Activated CD4-positive, alpha-beta T cell treated with anti-CD3 and anti-CD28 coated beads for 36 hours (primary cell): ENCODE results near the gene CLDN16. TPM values are rescaled to one million over a fixed set of nuclear protein-coding genes. Genes with fewer than 3 reads are reported as not detected.

Source experiments
- ATAC-seq: fragments of 200-7000 bp; cut with Tn5 transposase; one replicate; pipeline ENCODE4 v1.10.0; 2021; ENCODE audit warnings: mild to moderate bottlenecking, moderate library complexity
- CTCF ChIA-PET: fragments of 350-600 bp; sonication (Branson Sonifier 250); formaldehyde crosslinking; loops from one replicate; lab custom pipeline; 2021; ENCODE audit warnings: antibody characterized with exemption; lab: Charles Lee
- POLR2A ChIA-PET: fragments of 350-600 bp; sonication (Branson Sonifier 250); formaldehyde crosslinking; loops from one replicate; lab custom pipeline; 2021; ENCODE audit warnings: antibody characterized with exemption, inconsistent platforms; lab: Charles Lee
- DNase-seq: peaks from one replicate; pipeline ENCODE4 v3.0.0-alpha.2; 2020
- H3K27ac Mint-ChIP-seq: one replicate; pipeline ENCODE4 v1.8.0; 2021; ENCODE audit warnings: mixed read lengths
- H3K27me3 Mint-ChIP-seq: one replicate; pipeline ENCODE4 v1.8.0; 2021; ENCODE audit warnings: mixed read lengths
- H3K36me3 Mint-ChIP-seq: one replicate; pipeline ENCODE4 v1.8.0; 2021; ENCODE audit warnings: low read depth, mixed read lengths
- H3K4me1 Mint-ChIP-seq: one replicate; pipeline ENCODE4 v1.8.0; 2021; ENCODE audit warnings: mixed read lengths
- H3K4me3 Mint-ChIP-seq: one replicate; pipeline ENCODE4 v1.8.0; 2021; ENCODE audit warnings: mild to moderate bottlenecking, moderate library complexity, mixed read lengths
- H3K9me3 Mint-ChIP-seq: one replicate; pipeline ENCODE4 v1.8.0; 2021; ENCODE audit warnings: low read depth, mixed read lengths
- intact Hi-C, 2 experiments: fragments of 100-400 bp; cut with DNase I in 1 of 2; cut with micrococcal nuclease in 1 of 2; formaldehyde crosslinking; loops; one replicate each; pipeline versions ENCODE4 v1.14.2 to v1.15.1; 2022 to 2024; cut with DNase I, micrococcal nuclease
- total RNA-seq, 2 experiments: library from RNA; stranded (reverse); gene quantifications; one replicate each; pipeline ENCODE4 v1.2.3, GENCODE V29; 2021

Gene CLDN16
- total RNA-seq, 2 experiments from 2014 or later = not detected

GRCh38 chr3:190424108-190424477 lies 36.1 kb downstream of the CLDN16 start:
- H3K4me3 Mint-ChIP-seq = no peak overlapping the region
- ChIA-PET POLR2A (interaction anchor here (0.7 kb wide), 1 partner anchor 1075 kb away, joined by 3 read pairs; no protein-coding TSS in a partner anchor), CTCF (interaction anchor here (0.9 to 2.9 kb wide), 8 partner anchors 11 to 463 kb away, joined by 3 to 21 read pairs (median 6); partner anchors contain the start of gene CLDN1)
- no peaks in the 10 kb centered on the region for H3K36me3 Mint-ChIP-seq
- DNase-seq (no peak), ATAC-seq (no peak)
- no peak overlapping the region for H3K27ac Mint-ChIP-seq
- H3K9me3 Mint-ChIP-seq = no peaks in the 10 kb centered on the region
- intact Hi-C loops = loop anchor here (1.0 to 2.0 kb wide), 4 partner anchors 41 to 461 kb away; no protein-coding TSS in a partner anchor
- no peaks in the 10 kb centered on the region for H3K27me3 Mint-ChIP-seq
- H3K4me1 Mint-ChIP-seq = peaks cover 3% of the 10 kb centered on the region

- POLR2A ChIA-PET = interaction anchor here (0.7 kb wide), 1 partner anchor 1076 kb away, joined by 3 read pairs; no protein-coding TSS in a partner anchor
- peak overlapping the region; percentile 15 for H3K4me3 Mint-ChIP-seq
- intact Hi-C loops = loop anchor here (1.0 to 2.0 kb wide), 4 partner anchors 42 to 461 kb away; no protein-coding TSS in a partner anchor
- no peaks in the 10 kb centered on the region for H3K27me3 Mint-ChIP-seq
- H3K27ac Mint-ChIP-seq = no peak overlapping the region
- H3K9me3 Mint-ChIP-seq = no peaks in the 10 kb centered on the region
- CTCF ChIA-PET = interaction anchor here (0.6 to 2.9 kb wide), 11 partner anchors 12 to 463 kb away, joined by 3 to 21 read pairs (median 6); partner anchors contain the start of genes CLDN1 and P3H2
- H3K36me3 Mint-ChIP-seq = no peaks in the 10 kb centered on the region
- DNase-seq = peak; percentile 69
- ATAC-seq = peak; percentile 72
- peaks cover 3% of the 10 kb centered on the region for H3K4me1 Mint-ChIP-seq
These were observed 36.8 kb downstream of the CLDN16 start for GRCh38 chr3:190424478-190425439.

- Mint-ChIP-seq H3K27ac (no peak overlapping the region), H3K4me1 (peaks cover 3% of the 10 kb centered on the region), H3K27me3 (no peaks in the 10 kb centered on the region), H3K9me3 (no peaks in the 10 kb centered on the region), H3K4me3 (no peak overlapping the region), H3K36me3 (no peaks in the 10 kb centered on the region)
- intact Hi-C loops = loop anchor here in 1 of 2 experiments (2.0 kb wide), 1 partner anchor 43 kb away; no protein-coding TSS in a partner anchor
- ChIA-PET POLR2A (no interaction called here), CTCF (interaction anchor here (0.9 to 2.9 kb wide), 9 partner anchors 39 to 625 kb away, joined by 3 to 21 read pairs (median 3); partner anchors contain the start of genes CLDN1 and P3H2)
- ATAC-seq (no peak), DNase-seq (no peak)
These were observed 37.9 kb downstream of the CLDN16 start for GRCh38 chr3:190425833-190426232.

GRCh38 chr3:190426806-190427507 lies 39.0 kb downstream of the CLDN16 start:
- H3K4me3 Mint-ChIP-seq = no peak overlapping the region
- H3K9me3 Mint-ChIP-seq = no peaks in the 10 kb centered on the region
- H3K36me3 Mint-ChIP-seq = no peaks in the 10 kb centered on the region
- peaks cover 3% of the 10 kb centered on the region for H3K4me1 Mint-ChIP-seq
- H3K27ac Mint-ChIP-seq = no peak overlapping the region
- H3K27me3 Mint-ChIP-seq = no peaks in the 10 kb centered on the region
- ChIA-PET CTCF (no interaction called here), POLR2A (no interaction called here)
- ATAC-seq (no peak), DNase-seq (no peak)
- intact Hi-C loops = no loop called here

GRCh38 chr3:190429681-190430080 lies 41.7 kb downstream of the CLDN16 start:
- Mint-ChIP-seq H3K4me3 (no peak overlapping the region), H3K9me3 (peaks cover 2% of the 10 kb centered on the region), H3K27me3 (peaks cover 8% of the 10 kb centered on the region), H3K4me1 (peaks cover 3% of the 10 kb centered on the region), H3K27ac (no peak overlapping the region), H3K36me3 (no peaks in the 10 kb centered on the region)
- ChIA-PET CTCF (interaction anchor here (0.6 kb wide), 1 partner anchor 19 kb away, joined by 3 read pairs; no protein-coding TSS in a partner anchor), POLR2A (no interaction called here)
- DNase-seq (no peak), ATAC-seq (no peak)
- intact Hi-C loops = no loop called here

GRCh38 chr3:190430906-190431305 lies 42.9 kb downstream of the CLDN16 start:
- H3K9me3 Mint-ChIP-seq = peaks cover 2% of the 10 kb centered on the region
- DNase-seq = no peak
- ChIA-PET CTCF (no interaction called here), POLR2A (no interaction called here)
- no peak overlapping the region for H3K4me3 Mint-ChIP-seq
- ATAC-seq = no peak
- no peak overlapping the region for H3K27ac Mint-ChIP-seq
- intact Hi-C loops = no loop called here
- H3K36me3 Mint-ChIP-seq = no peaks in the 10 kb centered on the region
- peaks cover 13% of the 10 kb centered on the region for H3K27me3 Mint-ChIP-seq
- H3K4me1 Mint-ChIP-seq = no peaks in the 10 kb centered on the region

- DNase-seq (no peak), ATAC-seq (no peak)
- intact Hi-C loops = no loop called here
- no peak overlapping the region for H3K27ac Mint-ChIP-seq
- no peaks in the 10 kb centered on the region for H3K4me1 Mint-ChIP-seq
- no peak overlapping the region for H3K4me3 Mint-ChIP-seq
- H3K36me3 Mint-ChIP-seq = no peaks in the 10 kb centered on the region
- peaks cover 2% of the 10 kb centered on the region for H3K9me3 Mint-ChIP-seq
- CTCF ChIA-PET = interaction anchor here (0.6 to 1.2 kb wide), 2 partner anchors 10 to 507 kb away, joined by 3 read pairs; no protein-coding TSS in a partner anchor
- POLR2A ChIA-PET = no interaction called here
- peaks cover 20% of the 10 kb centered on the region for H3K27me3 Mint-ChIP-seq
These were observed 44.3 kb downstream of the CLDN16 start for GRCh38 chr3:190432216-190432615.

- Mint-ChIP-seq H3K9me3 (peaks cover 2% of the 10 kb centered on the region), H3K4me1 (no peaks in the 10 kb centered on the region), H3K4me3 (no peak overlapping the region), H3K27ac (no peak overlapping the region), H3K36me3 (no peaks in the 10 kb centered on the region), H3K27me3 (peaks cover 20% of the 10 kb centered on the region)
- intact Hi-C loops = no loop called here
- CTCF ChIA-PET = interaction anchor here (1.2 kb wide), 1 partner anchor 8 kb away, joined by 3 read pairs; no protein-coding TSS in a partner anchor
- ATAC-seq (no peak), DNase-seq (no peak)
- POLR2A ChIA-PET = interaction anchor here (0.5 kb wide), 1 partner anchor 12 kb away, joined by 4 read pairs; no protein-coding TSS in a partner anchor
These were observed 45.7 kb downstream of the CLDN16 start for GRCh38 chr3:190433626-190434025.

GRCh38 chr3:190435618-190436017 lies 47.7 kb downstream of the CLDN16 start:
- Mint-ChIP-seq H3K27ac (no peak overlapping the region), H3K27me3 (peaks cover 28% of the 10 kb centered on the region), H3K4me1 (no peaks in the 10 kb centered on the region), H3K4me3 (no peak overlapping the region), H3K36me3 (no peaks in the 10 kb centered on the region), H3K9me3 (peaks cover 2% of the 10 kb centered on the region)
- intact Hi-C loops = no loop called here
- no peak for ATAC-seq
- CTCF ChIA-PET = interaction anchor here (0.7 kb wide), 1 partner anchor 12 kb away, joined by 3 read pairs; no protein-coding TSS in a partner anchor
- DNase-seq = no peak
- POLR2A ChIA-PET = no interaction called here

GRCh38 chr3:190436331-190436730 lies 48.4 kb downstream of the CLDN16 start:
- CTCF ChIA-PET = interaction anchor here (0.7 kb wide), 1 partner anchor 13 kb away, joined by 3 read pairs; no protein-coding TSS in a partner anchor
- no peaks in the 10 kb centered on the region for H3K36me3 Mint-ChIP-seq

GRCh38 chr3:190442240-190442639 lies 54.3 kb downstream of the CLDN16 start:
- Mint-ChIP-seq H3K27me3 (peaks cover 9% of the 10 kb centered on the region), H3K4me3 (no peak overlapping the region)

More at GRCh38 chr3:190436331-190436730, 48.4 kb downstream of the CLDN16 start:
- POLR2A ChIA-PET = no interaction called here
- peaks cover 28% of the 10 kb centered on the region for H3K27me3 Mint-ChIP-seq
- H3K9me3 Mint-ChIP-seq = peaks cover 2% of the 10 kb centered on the region
- no peak for DNase-seq
- no peaks in the 10 kb centered on the region for H3K4me1 Mint-ChIP-seq
- intact Hi-C loops = no loop called here
- H3K4me3 Mint-ChIP-seq = no peak overlapping the region
- no peak overlapping the region for H3K27ac Mint-ChIP-seq
- no peak for ATAC-seq

More at GRCh38 chr3:190442240-190442639, 54.3 kb downstream of the CLDN16 start:
- Mint-ChIP-seq H3K9me3 (no peaks in the 10 kb centered on the region), H3K27ac (no peak overlapping the region), H3K36me3 (no peaks in the 10 kb centered on the region), H3K4me1 (peaks cover 8% of the 10 kb centered on the region)
- intact Hi-C loops = no loop called here
- ChIA-PET POLR2A (no interaction called here), CTCF (interaction anchor here (0.6 kb wide), 1 partner anchor 9 kb away, joined by 3 read pairs; no protein-coding TSS in a partner anchor)
- no peak for DNase-seq
- ATAC-seq = no peak
